Kidney glomerular epithelial cell (primary cell): ENCODE results near the gene TXNDC16.
"Not testable (repeated sequence)": the region's sequence is repeated elsewhere in the genome, so short reads cannot be mapped to it uniquely, and the experiment has no call there.

Source experiments
- DNase-seq: peaks from one replicate; lab custom pipeline; 2025; lab: John Stamatoyannopoulos, UW

The TXNDC16 gene

GRCh38 chr14:52552063-52552988 lies at the start of gene TXNDC16, which contains the start of gene GPR137C:
TXNDC16 (minus strand) TSS chr14:52552505; CDS start chr14:52543557, 8,948 bp downstream.
GPR137C (plus strand) TSS chr14:52552836; CDS start chr14:52553148, 312 bp downstream.
- DNase-seq = peak; percentile 99

GRCh38 chr14:52599974-52600373 lies 47.7 kb upstream of the TXNDC16 start:
- DNase-seq = no peak

- no peak for DNase-seq
Observed at GRCh38 chr14:52598568-52598967, 46.3 kb upstream of the TXNDC16 start.

- DNase-seq = no peak
Observed at GRCh38 chr14:52596861-52597260, 44.6 kb upstream of the TXNDC16 start.

- no peak for DNase-seq
Observed at GRCh38 chr14:52596320-52596719, 44.0 kb upstream of the TXNDC16 start.

GRCh38 chr14:52590318-52590717 lies 38.0 kb upstream of the TXNDC16 start:
- DNase-seq = no peak

GRCh38 chr14:52589646-52590045 lies 37.3 kb upstream of the TXNDC16 start:
- DNase-seq = no peak

- no peak for DNase-seq
Observed at GRCh38 chr14:52583544-52583943, 31.2 kb upstream of the TXNDC16 start.

- no peak for DNase-seq
Observed at GRCh38 chr14:52575858-52576257, 23.6 kb upstream of the TXNDC16 start.

- DNase-seq = not testable (repeated sequence)
Observed at GRCh38 chr14:52568454-52568853, 16.1 kb upstream of the TXNDC16 start.

- DNase-seq = peak; percentile 27
Observed at GRCh38 chr14:52563120-52563519, 10.8 kb upstream of the TXNDC16 start.

- no peak for DNase-seq
Observed at GRCh38 chr14:52558688-52559087, 6.4 kb upstream of the TXNDC16 start.

GRCh38 chr14:52553671-52554575 lies 1.6 kb upstream of the TXNDC16 start:
- peak; percentile 55 for DNase-seq

- DNase-seq = no peak
Observed at GRCh38 chr14:52553002-52553670, 831 bp upstream of the TXNDC16 start.

- peak; percentile 24 for DNase-seq
Observed at GRCh38 chr14:52551696-52552062, 626 bp downstream of the TXNDC16 start.

- no peak for DNase-seq
Observed at GRCh38 chr14:52551205-52551604, 1.1 kb downstream of the TXNDC16 start.

GRCh38 chr14:52550661-52551060 lies 1.6 kb downstream of the TXNDC16 start:
- no peak for DNase-seq

GRCh38 chr14:52547526-52547925 lies 4.8 kb downstream of the TXNDC16 start:
- DNase-seq = no peak

GRCh38 chr14:52547027-52547426 lies 5.3 kb downstream of the TXNDC16 start:
- DNase-seq = no peak

GRCh38 chr14:52546318-52546670 lies 6.0 kb downstream of the TXNDC16 start:
- no peak for DNase-seq

- DNase-seq = no peak
Observed at GRCh38 chr14:52545584-52546317, 6.6 kb downstream of the TXNDC16 start.
